AG04449 (cell line): ENCODE data around the gene CRK.

Source experiments
- CTCF ChIA-PET: fragments of 350-600 bp; formaldehyde crosslinking; extraction: SDS; loops from one replicate; lab custom pipeline; 2021; ENCODE audit warnings: antibody characterized with exemption; lab: Yijun Ruan, JAX
- POLR2A ChIA-PET: fragments of 400-600, 350-600 bp; formaldehyde crosslinking; extraction: SDS; loops from one replicate; lab custom pipeline; 2020; ENCODE audit warnings: antibody characterized with exemption, inconsistent platforms; lab: Yijun Ruan, JAX
- DNase-seq: peaks from one replicate; pipeline ENCODE4 v3.0.0-alpha.2; 2010; ENCODE audit warnings: low read depth, low spot score
- H3K4me3 ChIP-seq: 2 replicates; pipeline ENCODE4 v1.5.1; 2011; ENCODE audit warnings: low read depth, mild to moderate bottlenecking, control low read depth, low read length
- CTCF ChIP-seq: IDR thresholded peaks from one replicate; pipeline ENCODE4 v1.5.1; 2011; ENCODE audit warnings: mild to moderate bottlenecking, moderate library complexity, low read length, control low read depth, inconsistent platforms; ENCODE audit not compliant: insufficient read depth; ENCODE audit errors: missing control alignments

Gene CRK

GRCh38 chr17:1492249-1493206, 36.5 kb upstream of the CRK start, which contains the start of gene MYO1C:
MYO1C (minus strand) TSS chr17:1492686; CDS start chr17:1492487, 199 bp downstream.
- CTCF ChIA-PET = interaction anchor here (0.7 to 2.0 kb wide), 3 partner anchors 19 to 127 kb away, joined by 3 to 9 read pairs (median 4); partner anchors contain the start of gene INPP5K
- TF ChIP-seq CTCF = no peak
- H3K4me3 ChIP-seq = peak within 1 kb of the TSS; percentile 86
- POLR2A ChIA-PET = interaction anchor here (0.5 to 1.7 kb wide), 3 partner anchors 23 to 54 kb away, joined by 3 to 11 read pairs (median 3); partner anchors contain the start of gene INPP5K
- DNase-seq = no peak

- peak overlapping the region; percentile 86 for H3K4me3 ChIP-seq
- POLR2A ChIA-PET = interaction anchor here (1.7 kb wide), 1 partner anchor 24 kb away, joined by 11 read pairs; the partner anchor contains the start of gene INPP5K
- TF ChIP-seq CTCF = no peak
- CTCF ChIA-PET = interaction anchor here (1.2 to 3.0 kb wide), 3 partner anchors 20 to 24 kb away, joined by 4 to 9 read pairs (median 9); partner anchors contain the start of gene INPP5K
- DNase-seq = no peak
These were observed 35.6 kb upstream of the CRK start for GRCh38 chr17:1491443-1492248.

GRCh38 chr17:1490643-1491442, 34.8 kb upstream of the CRK start:
- DNase-seq = no peak
- H3K4me3 ChIP-seq = peak overlapping the region; percentile 86
- TF ChIP-seq CTCF = no peak
- ChIA-PET POLR2A (interaction anchor here (1.3 kb wide), 1 partner anchor 25 kb away, joined by 3 read pairs; the partner anchor contains the start of gene INPP5K), CTCF (interaction anchor here (3.0 kb wide), 1 partner anchor 25 kb away, joined by 9 read pairs; the partner anchor contains the start of gene INPP5K)

GRCh38 chr17:1488826-1489270, 32.8 kb upstream of the CRK start:
- ChIA-PET CTCF (interaction anchor here (0.6 to 3.5 kb wide), 4 partner anchors 17 to 124 kb away, joined by 3 to 11 read pairs (median 6); partner anchors contain the start of gene INPP5K), POLR2A (interaction anchor here (2.2 kb wide), 1 partner anchor 27 kb away, joined by 10 read pairs; the partner anchor contains the start of gene INPP5K)
- peak overlapping the region; percentile 55 for H3K4me3 ChIP-seq
- no peak for DNase-seq
- TF ChIP-seq CTCF = no peak
